Astrocyte of the spinal cord (primary cell): Measurements from ENCODE around the gene BCL2L12.

Experiments used
- DNase-seq: peaks from one replicate; pipeline ENCODE4 v3.0.0; 2011; ENCODE audit warnings: low read depth, low spot score
- H3K4me3 ChIP-seq: 2 replicates; pipeline ENCODE4 v1.5.1; 2011; ENCODE audit warnings: low read depth, mild to moderate bottlenecking, low read length, moderate library complexity
- in situ Hi-C: cut with HindIII; loops from 2 replicates; pipeline ENCODE4 v1.10.0; 2017; ENCODE audit warnings: low sequenced_read_pairs
- TF ChIP-seq, protein P1 (sequence below): IDR thresholded peaks from 2 replicates; pipeline ENCODE4 v1.5.1; 2012; ENCODE audit warnings: low read depth, mild to moderate bottlenecking, low read length, inconsistent platforms

BCL2L12 gene

DNA sequence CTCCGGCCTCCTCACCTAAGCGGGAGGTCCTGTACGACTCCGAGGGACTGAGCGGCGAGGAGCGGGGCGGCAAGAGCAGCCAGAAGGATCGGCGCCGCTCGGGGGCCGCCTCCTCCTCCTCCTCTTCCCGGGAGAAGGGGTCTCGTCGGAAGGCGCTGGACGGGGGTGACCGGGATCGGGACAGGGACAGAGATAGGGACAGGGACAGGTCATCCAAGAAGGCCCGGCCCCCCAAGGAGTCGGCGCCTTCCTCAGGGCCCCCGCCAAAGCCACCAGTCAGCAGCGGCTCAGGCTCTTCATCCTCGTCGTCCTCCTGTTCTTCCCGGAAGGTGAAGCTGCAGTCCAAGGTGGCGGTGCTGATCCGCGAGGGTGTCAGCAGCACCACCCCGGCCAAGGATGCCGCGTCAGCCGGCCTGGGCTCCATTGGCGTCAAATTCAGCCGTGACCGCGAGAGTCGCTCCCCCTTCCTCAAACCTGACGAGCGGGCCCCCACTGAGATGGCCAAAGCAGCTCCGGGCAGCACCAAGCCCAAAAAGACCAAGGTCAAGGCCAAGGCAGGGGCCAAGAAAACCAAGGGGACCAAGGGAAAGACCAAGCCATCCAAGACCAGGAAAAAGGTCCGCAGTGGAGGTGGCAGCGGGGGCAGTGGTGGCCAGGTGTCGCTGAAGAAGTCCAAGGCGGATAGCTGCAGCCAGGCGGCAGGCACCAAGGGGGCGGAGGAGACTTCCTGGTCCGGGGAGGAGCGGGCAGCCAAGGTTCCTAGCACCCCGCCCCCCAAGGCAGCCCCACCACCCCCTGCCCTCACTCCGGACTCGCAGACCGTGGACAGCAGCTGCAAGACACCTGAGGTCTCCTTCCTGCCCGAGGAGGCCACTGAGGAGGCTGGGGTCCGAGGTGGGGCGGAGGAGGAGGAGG, 12.9 kb upstream of the BCL2L12 start:
- no peak for DNase-seq
- TF ChIP-seq, protein P1, sequence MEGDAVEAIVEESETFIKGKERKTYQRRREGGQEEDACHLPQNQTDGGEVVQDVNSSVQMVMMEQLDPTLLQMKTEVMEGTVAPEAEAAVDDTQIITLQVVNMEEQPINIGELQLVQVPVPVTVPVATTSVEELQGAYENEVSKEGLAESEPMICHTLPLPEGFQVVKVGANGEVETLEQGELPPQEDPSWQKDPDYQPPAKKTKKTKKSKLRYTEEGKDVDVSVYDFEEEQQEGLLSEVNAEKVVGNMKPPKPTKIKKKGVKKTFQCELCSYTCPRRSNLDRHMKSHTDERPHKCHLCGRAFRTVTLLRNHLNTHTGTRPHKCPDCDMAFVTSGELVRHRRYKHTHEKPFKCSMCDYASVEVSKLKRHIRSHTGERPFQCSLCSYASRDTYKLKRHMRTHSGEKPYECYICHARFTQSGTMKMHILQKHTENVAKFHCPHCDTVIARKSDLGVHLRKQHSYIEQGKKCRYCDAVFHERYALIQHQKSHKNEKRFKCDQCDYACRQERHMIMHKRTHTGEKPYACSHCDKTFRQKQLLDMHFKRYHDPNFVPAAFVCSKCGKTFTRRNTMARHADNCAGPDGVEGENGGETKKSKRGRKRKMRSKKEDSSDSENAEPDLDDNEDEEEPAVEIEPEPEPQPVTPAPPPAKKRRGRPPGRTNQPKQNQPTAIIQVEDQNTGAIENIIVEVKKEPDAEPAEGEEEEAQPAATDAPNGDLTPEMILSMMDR, result no peak
- H3K4me3 ChIP-seq, result no peak overlapping the region
- in situ Hi-C loops, result no loop called here

- in situ Hi-C loops, result no loop called here
- DNase-seq, result no peak
- TF ChIP-seq, protein P1, result no peak
- no peak overlapping the region for H3K4me3 ChIP-seq
Measured at GRCh38 chr19:49653466-49653806, 12.3 kb upstream of the BCL2L12 start.

- TF ChIP-seq, protein P1, result no peak
- no peak for DNase-seq
- no peak overlapping the region for H3K4me3 ChIP-seq
- in situ Hi-C loops, result no loop called here
Measured at GRCh38 chr19:49654581-49654980, 11.2 kb upstream of the BCL2L12 start.

GRCh38 chr19:49655570-49656455, 9.9 kb upstream of the BCL2L12 start:
- TF ChIP-seq, protein P1, result no peak
- in situ Hi-C loops, result no loop called here

DNA sequence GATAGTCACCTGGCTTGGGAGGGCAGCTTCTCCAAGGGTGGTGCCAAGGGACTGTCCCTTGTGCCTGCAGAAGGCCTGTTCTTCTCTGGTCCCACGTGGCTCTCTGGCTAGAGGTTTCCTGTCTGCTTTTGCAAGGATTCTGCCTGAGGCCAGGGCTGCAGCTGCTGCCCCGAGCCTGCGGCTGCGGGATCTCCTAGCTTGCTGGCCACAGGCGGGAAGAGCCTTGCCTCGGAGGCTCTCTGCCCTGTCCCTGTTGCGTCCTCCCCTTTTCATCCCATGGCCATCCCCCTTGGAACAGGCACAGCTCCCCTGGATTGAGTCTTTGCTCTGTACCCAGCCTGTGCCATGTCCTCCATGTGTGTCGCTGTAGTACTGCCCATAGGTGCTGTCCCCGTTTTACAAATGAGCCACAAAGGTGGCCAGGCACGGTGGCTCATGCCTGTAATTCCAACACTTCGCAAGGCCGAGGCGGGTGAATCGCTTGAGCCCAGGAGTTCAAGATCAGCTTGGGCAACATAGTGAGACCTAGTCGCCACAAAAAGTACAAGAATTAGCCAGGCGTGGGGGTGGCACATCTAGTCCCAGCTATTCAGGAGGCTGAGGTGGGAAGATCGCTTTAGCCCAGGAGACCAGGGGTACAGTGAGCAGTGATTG, 9.2 kb upstream of the BCL2L12 start:
- in situ Hi-C loops, result no loop called here
- TF ChIP-seq, protein P1, result no peak
- no peak overlapping the region for H3K4me3 ChIP-seq
- DNase-seq, result no peak

More at GRCh38 chr19:49655570-49656455, 9.9 kb upstream of the BCL2L12 start:
- no peak overlapping the region for H3K4me3 ChIP-seq
- no peak for DNase-seq

DNA sequence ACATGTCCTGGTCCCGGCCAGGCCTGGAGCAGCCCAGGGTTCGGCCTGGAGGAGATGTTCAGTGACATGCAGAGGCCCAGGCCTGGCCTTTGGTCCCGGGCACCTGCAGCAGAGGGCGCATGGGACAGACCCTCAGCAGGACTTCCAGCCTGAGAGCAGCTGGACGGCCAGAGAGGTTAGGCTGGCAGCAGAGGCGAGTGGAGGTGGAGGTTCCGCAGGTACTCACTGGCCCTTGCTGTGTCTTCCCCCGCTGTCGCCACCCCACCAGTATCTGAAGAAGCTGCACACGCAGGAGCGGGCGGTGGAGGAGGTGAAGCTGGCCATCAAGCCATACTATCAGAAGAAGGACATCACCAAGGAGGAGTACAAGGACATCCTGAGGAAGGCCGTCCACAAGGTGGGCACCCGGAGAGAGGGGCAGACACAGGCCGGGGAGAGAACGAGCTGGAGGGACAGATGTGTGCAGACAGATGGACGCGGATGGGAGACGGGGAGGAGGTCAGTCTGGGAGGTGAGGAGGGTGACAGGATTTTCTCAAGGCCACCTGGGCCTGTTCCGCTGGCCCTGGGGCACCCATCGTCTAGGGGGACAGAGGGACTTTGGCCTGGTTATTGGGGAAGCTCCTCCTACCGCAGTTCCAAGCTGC, 8.1 kb upstream of the BCL2L12 start:
- no peak for DNase-seq
- in situ Hi-C loops, result no loop called here
- TF ChIP-seq, protein P1, result no peak
- H3K4me3 ChIP-seq, result no peak overlapping the region
